Measurements from ENCODE around the gene ARFGAP2.

GRCh38 chr11:47156333-47156732, 20.3 kb downstream of the ARFGAP2 start:
- TF ChIP-seq POLR2AphosphoS5 (IDR thresholded peaks at IDR 0.05; ENCODE audit: borderline replicate concordance, low read depth, low read length), result no peak
- no peak for TF ChIP-seq EZH2 (IDR thresholded peaks at IDR 0.05)
